ENCODE measurements around the gene PRKCE.

Gene PRKCE

GRCh38 chr2:46210063-46210462 is 558.6 kb downstream of the PRKCE start:
- no peak for DNase-seq

GRCh38 chr2:46211461-46211860 is 560.0 kb downstream of the PRKCE start:
- DNase-seq = no peak

GRCh38 chr2:46213906-46214305 is 562.4 kb downstream of the PRKCE start:
- DNase-seq = no peak

DNA sequence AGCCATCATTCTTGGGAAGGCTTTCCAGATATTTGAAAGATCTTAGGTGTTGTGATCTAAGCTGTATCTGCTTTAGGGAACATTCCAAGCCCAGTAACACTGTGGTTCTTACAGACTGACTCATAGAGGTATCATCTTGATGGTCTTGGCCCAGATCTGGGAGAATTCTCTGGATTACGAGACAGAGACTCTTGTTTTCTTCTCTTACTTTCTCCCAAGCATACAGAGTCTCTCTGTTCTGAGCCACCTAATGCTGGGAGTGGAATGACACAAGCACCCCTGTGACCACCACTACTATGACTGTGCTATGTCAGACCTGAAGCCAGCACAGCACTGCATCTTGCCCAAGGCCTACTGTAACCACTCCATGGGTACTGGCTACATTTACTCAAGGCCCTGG is 564.7 kb downstream of the PRKCE start:
- DNase-seq = no peak

- DNase-seq = peak in 1 of 3 donors; percentile 18
These were observed 572.0 kb downstream of the PRKCE start for GRCh38 chr2:46223514-46223913.

DNA sequence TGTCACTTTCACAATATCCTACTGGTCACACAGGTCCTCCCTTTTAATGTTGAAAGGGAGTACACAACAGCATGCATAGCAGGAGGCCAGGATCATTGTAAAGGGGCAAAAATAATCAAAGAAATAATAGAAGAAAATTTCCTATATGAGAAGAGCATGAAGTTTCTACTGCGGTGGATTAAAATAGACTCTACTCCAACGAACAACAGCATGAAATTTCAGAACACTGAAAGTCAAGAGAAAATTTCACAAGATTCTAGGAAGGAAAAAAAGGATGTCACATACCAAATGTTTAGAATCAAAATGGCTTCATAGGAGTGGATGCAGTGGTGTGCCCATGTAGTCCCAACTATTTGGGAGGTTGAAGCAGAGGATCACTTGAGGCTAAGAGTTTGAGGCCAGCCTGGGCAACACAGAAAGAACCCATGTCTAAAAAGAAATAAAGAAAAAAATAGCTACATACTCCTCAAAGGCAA is 573.7 kb downstream of the PRKCE start:
- DNase-seq = no peak

DNA sequence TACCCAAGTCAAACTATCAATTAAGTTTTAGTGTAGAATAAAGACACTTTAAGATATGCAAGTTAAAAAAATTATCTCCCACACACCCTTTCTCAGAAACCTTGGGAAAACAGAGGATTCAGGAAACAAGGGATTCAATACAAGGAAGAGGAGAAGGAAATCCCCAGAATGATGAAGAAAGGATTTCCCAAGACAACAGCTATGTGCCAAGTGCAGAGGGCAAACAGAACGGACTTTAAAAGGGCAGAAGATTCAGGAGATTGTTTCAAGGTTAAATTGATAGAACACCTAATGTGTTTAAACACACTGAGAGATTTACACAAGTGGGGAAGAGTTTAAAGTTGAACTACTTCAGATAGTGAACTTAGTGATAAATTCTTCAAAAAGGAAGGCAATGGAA is 574.3 kb downstream of the PRKCE start:
- DNase-seq = peak in 2 of 3 donors; percentile 20 to 22

GRCh38 chr2:46226620-46227019 is 575.1 kb downstream of the PRKCE start:
- DNase-seq = no peak

DNA sequence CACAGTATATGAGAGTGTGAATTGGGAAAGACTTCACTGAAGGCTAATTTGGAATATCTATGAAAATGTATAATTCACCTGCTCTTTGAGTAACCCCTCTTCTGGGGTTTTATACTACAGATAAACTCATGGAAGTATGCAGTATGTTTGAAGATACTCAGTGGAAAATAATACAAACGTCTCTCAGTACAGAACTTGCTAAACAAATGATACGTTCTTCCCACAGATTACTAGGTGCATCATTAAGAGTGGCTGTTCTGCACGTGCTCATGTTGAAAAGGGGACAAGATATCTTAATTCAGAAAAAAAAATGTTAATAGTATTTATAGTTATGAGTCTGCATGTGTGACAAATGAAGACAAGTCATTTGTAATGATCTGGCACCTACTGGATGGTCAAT is 575.5 kb downstream of the PRKCE start:
- DNase-seq = no peak

DNA sequence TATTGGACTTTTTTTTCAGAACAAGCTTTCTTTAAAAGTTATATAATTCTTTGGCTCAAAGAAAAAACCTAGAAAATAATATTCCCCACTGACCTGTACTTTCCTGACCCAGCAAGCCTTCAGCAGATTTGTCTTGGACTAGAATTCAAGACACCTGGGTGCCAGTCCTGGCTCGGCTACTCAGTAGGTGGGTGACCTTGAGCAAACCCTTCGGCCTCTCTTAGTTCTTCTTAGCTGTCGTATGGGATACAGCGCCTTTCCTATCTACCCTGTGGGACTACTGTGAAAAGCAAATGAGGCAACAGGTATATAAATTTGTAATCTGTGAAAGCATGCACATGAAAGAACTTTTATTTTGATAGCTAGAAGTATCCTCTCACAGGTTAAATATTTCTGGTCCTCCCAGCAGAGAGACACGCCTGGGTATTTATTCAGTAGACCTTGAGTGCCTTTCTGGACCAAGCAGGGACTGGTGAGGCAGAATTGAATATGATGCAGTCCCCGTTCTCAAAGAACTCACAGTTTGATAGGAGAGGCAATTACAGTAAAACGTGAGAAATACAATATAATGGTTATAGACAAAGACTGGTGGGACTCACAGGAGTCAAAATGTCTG is 576.3 kb downstream of the PRKCE start:
- no peak for DNase-seq

GRCh38 chr2:46229134-46230063 is 577.9 kb downstream of the PRKCE start:
- DNase-seq = peak in 2 of 3 donors; percentile 16 to 31

GRCh38 chr2:46230115-46230571 is 578.7 kb downstream of the PRKCE start:
- peak; percentile 33 to 47 (median 39) for DNase-seq

DNA sequence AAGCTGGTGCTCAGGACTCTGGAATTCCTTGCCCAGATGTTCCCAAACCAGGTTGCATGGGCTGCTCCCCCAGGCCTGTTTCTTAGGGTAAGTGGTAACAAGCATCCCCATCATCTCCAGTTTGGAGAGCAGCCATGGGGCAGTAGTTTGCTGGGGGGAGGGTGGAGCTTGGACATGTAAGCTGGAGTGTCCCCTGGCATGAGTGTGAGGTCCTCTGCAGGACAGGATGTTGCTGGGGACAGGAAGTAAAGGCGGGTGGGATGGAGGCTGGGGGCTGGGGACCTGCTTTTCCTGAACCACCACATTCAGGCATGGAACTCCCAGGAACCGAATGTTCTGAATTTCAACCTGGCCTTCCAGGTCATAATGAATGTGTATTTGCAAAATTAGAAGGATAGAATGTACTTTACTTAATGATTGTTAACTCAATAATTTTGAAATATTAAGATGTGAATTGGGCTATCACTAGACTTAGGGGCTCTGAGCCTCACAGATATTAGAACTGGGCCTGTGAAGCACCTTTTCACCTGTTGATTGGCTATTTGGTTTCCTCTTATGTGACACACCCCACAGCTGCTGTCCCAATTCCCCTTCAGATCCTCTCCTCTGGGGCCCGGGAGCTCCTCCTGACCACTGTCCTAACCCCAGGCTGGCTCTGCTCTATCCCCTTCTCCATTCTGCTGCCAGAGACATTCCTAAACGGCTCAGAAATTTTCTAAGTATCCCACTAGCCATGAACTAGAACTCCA is 579.4 kb downstream of the PRKCE start:
- DNase-seq = no peak

GRCh38 chr2:46231721-46232120 is 580.2 kb downstream of the PRKCE start:
- no peak for DNase-seq

DNA sequence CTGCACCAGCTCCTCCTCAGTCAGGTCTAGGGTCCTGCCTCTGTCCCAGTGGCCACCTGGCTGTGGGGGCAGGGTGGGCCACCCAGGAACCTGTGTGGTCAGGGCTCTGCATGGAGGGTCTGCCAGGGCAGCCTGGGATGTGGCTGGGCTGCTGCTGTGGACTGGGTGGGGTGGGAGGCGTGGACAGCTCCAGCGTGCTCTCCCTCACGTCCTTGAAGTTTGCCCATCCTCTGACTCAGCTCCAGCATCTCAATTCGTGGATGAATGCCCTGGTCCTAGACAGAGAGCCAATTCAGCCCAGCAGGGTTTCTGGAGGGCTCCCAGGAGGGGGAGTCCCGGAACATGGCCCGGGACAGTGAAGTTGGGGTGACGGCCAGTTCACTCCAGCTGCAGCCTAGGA is 581.4 kb downstream of the PRKCE start:
- DNase-seq = no peak

DNA sequence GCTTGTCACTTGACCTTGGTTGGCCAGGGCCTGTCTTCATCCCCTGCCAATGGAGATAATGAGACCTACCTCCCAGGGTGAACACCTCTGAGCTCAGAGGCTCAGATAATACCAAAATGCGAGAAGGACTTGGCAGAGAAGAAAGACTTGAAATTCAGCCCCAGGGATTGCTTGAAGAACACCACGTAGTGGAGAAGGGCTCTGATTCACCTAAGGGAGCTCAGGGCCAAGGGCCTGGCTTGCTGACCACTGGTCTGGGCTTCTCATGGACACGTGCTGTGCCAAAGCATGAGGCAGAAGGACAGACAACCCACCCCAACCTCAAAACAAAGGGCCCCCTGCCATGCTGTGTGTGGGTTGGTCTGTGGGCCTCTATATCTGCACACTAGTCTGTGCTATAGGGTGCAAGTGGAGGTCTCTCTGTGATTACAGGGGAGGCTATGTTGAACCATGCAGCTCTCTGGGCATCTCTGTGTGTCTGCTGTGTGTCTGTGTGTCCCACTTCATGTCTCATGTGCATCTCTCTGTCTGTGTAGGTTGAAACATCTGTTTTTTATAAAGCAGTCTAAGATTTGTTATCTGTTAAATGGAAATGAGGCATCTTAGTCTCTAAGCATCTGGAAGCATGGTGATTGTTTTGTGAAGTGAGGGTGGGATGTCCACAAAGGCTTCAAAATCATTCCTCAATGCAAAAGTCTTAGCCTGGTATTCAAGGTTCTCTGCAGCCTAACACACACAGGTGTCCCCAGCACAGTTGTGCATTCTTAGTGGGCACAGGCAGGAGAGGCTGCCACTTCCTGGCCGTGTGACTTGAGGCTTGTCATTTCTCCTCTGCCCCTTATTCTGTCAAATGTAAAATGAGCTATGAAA is 584.8 kb downstream of the PRKCE start:
- DNase-seq = no peak

GRCh38 chr2:46236876-46237859 is 585.7 kb downstream of the PRKCE start:
- no peak for DNase-seq
